Right renal cortex interstitium (tissue), 3 donors: ENCODE results near the gene PLCXD3. TPM values are rescaled to one million over a fixed set of nuclear protein-coding genes. Genes with fewer than 3 reads are reported as not detected.
"Not testable (repeated sequence)": the region's sequence is repeated elsewhere in the genome, so short reads cannot be mapped to it uniquely, and the experiment has no call there.

Experiments
- DNase-seq, 3 donors: peaks; one replicate each; pipeline ENCODE4 v3.0.0-alpha.2; 2013; ENCODE audit warnings: low read depth in 3 of 3, low spot score in 2 of 3
- polyA plus RNA-seq, 3 donors: library from polyadenylated mRNA; unstranded; fragments of 120-200 nt; gene quantifications; one replicate each; pipeline ENCODE4 v1.2.1, GENCODE V29; 2013; ENCODE audit not compliant: insufficient read length in 3 of 3

The PLCXD3 gene
- polyA plus RNA-seq, 3 donors: 0.47 to 0.52 (median 0.49) TPM

GRCh38 chr5:41363343-41363986, 146.9 kb downstream of the PLCXD3 start:
- no peak for DNase-seq

GRCh38 chr5:41356786-41357185, 153.6 kb downstream of the PLCXD3 start:
- no peak for DNase-seq

GRCh38 chr5:41349846-41350245, 160.6 kb downstream of the PLCXD3 start:
- DNase-seq: no peak

GRCh38 chr5:41347569-41347968, 162.8 kb downstream of the PLCXD3 start:
- DNase-seq: no peak

GRCh38 chr5:41346609-41347008, 163.8 kb downstream of the PLCXD3 start:
- DNase-seq: no peak

GRCh38 chr5:41345295-41345694, 165.1 kb downstream of the PLCXD3 start:
- DNase-seq: no peak

GRCh38 chr5:41339339-41339738, 171.1 kb downstream of the PLCXD3 start:
- no peak for DNase-seq

GRCh38 chr5:41338136-41338675, 172.2 kb downstream of the PLCXD3 start:
- peak in 1 of 3 donors; percentile 12 for DNase-seq

GRCh38 chr5:41337724-41338123, 172.7 kb downstream of the PLCXD3 start:
- DNase-seq: no peak

GRCh38 chr5:41337216-41337615, 173.2 kb downstream of the PLCXD3 start:
- DNase-seq: no peak

GRCh38 chr5:41336471-41336870, 173.9 kb downstream of the PLCXD3 start:
- no peak for DNase-seq

GRCh38 chr5:41335596-41336181, 174.7 kb downstream of the PLCXD3 start:
- no peak for DNase-seq

GRCh38 chr5:41334758-41335157, 175.6 kb downstream of the PLCXD3 start:
- no peak for DNase-seq

- DNase-seq: no peak
Measured at GRCh38 chr5:41334221-41334620, 176.2 kb downstream of the PLCXD3 start.

GRCh38 chr5:41325074-41325473, 185.3 kb downstream of the PLCXD3 start:
- DNase-seq: no peak

- DNase-seq: not testable (repeated sequence)
Measured at GRCh38 chr5:41322826-41323225, 187.6 kb downstream of the PLCXD3 start.

- no peak for DNase-seq
Measured at GRCh38 chr5:41312478-41313060, 197.8 kb downstream of the PLCXD3 start.

- no peak for DNase-seq
Measured at GRCh38 chr5:41312066-41312465, 198.3 kb downstream of the PLCXD3 start.

- no peak for DNase-seq
Measured at GRCh38 chr5:41309275-41309674, 201.1 kb downstream of the PLCXD3 start.

GRCh38 chr5:41306005-41306404, 204.4 kb downstream of the PLCXD3 start:
- DNase-seq: no peak

- DNase-seq: no peak
Measured at GRCh38 chr5:41305056-41305455, 205.3 kb downstream of the PLCXD3 start.

- no peak for DNase-seq
Measured at GRCh38 chr5:41296066-41296465, 214.3 kb downstream of the PLCXD3 start.
